Endodermal cell (in vitro differentiated cells): ENCODE data around the gene ARL15. TPM values are rescaled to one million over a fixed set of nuclear protein-coding genes. Genes with fewer than 3 reads are reported as not detected.

Source experiments
- DNase-seq: peaks from one replicate; pipeline ENCODE4 v3.0.0-alpha.2; 2017
- H3K27ac ChIP-seq: 2 replicates; pipeline ENCODE4 v1.5.1; 2013; ENCODE audit warnings: mild to moderate bottlenecking, low read depth, low read length, moderate library complexity
- H3K27me3 ChIP-seq: 2 replicates; pipeline ENCODE4 v1.6.1; 2013; ENCODE audit warnings: mild to moderate bottlenecking, low read length, moderate library complexity; ENCODE audit not compliant: insufficient read depth, control insufficient read depth, poor library complexity, severe bottlenecking
- H3K36me3 ChIP-seq: 2 replicates; pipeline ENCODE4 v1.7.0; 2013; ENCODE audit warnings: mild to moderate bottlenecking, low read length, moderate library complexity; ENCODE audit not compliant: control insufficient read depth, insufficient read depth
- H3K4me1 ChIP-seq: one replicate; pipeline ENCODE4 v1.7.0; 2013; ENCODE audit warnings: low read length; ENCODE audit not compliant: control insufficient read depth, insufficient read depth
- H3K4me3 ChIP-seq: 2 replicates; pipeline ENCODE4 v1.5.1; 2013; ENCODE audit warnings: mild to moderate bottlenecking, low read length, moderate library complexity
- H3K9ac ChIP-seq: 2 replicates; pipeline ENCODE4 v1.6.1; 2013; ENCODE audit warnings: mild to moderate bottlenecking, low read length, moderate library complexity; ENCODE audit not compliant: poor library complexity, severe bottlenecking; ENCODE audit errors: extremely low read depth
- H3K9me3 ChIP-seq: 2 replicates; pipeline ENCODE4 v1.6.1; 2013; ENCODE audit warnings: mild to moderate bottlenecking, low read length, moderate library complexity; ENCODE audit not compliant: control insufficient read depth
- H3K27ac Mint-ChIP-seq: 2 replicates; pipeline ENCODE4 v1.8.0; 2020; ENCODE audit warnings: mixed read lengths
- H3K27me3 Mint-ChIP-seq: 2 replicates; pipeline ENCODE4 v1.8.0; 2021; ENCODE audit warnings: mild to moderate bottlenecking, mixed read lengths; ENCODE audit not compliant: insufficient read depth
- H3K36me3 Mint-ChIP-seq: 2 replicates; pipeline ENCODE4 v1.8.0; 2020; ENCODE audit warnings: low read depth, mixed read lengths
- H3K4me1 Mint-ChIP-seq: 2 replicates; pipeline ENCODE4 v1.8.0; 2020; ENCODE audit warnings: mixed read lengths
- H3K4me3 Mint-ChIP-seq: 2 replicates; pipeline ENCODE4 v1.8.0; 2020; ENCODE audit warnings: mild to moderate bottlenecking, moderate library complexity, mixed read lengths
- H3K9me3 Mint-ChIP-seq: 2 replicates; pipeline ENCODE4 v1.8.0; 2020; ENCODE audit warnings: mild to moderate bottlenecking, mixed read lengths
- WGBS, 2 experiments: methylation state at CpG; one replicate each; pipeline versions ENCODE4 v1.1.5 to v1.1.7; 2013; ENCODE audit warnings: missing lambda C conversion rate in 2 of 2, mixed read lengths in 1 of 2; ENCODE audit not compliant: insufficient coverage in 1 of 2, insufficient read length in 1 of 2; 5-methylcytosine and 5-hydroxymethylcytosine counted together
- total RNA-seq, 2 donors: library from RNA; stranded (reverse); fragmentation: NEBNext Ultra II Directional in 1 of 2; extraction: Animal tissue kit (Norgen Biotek cat#: 25700) in 1 of 2; gene quantifications; 2 replicates in 1 of 2; 3 replicates in 1 of 2; pipeline ENCODE4 v1.2.1, GENCODE V29; 2021
- TF ChIP-seq, protein P1 (sequence below): fragments of 200-600 bp; sonication (generic); conservative IDR thresholded peaks from 2 replicates; pipeline ENCODE4 v1.5.0; 2021; ENCODE audit warnings: antibody characterized with exemption, mild to moderate bottlenecking

The ARL15 gene
- total RNA-seq, 2 donors from 2014 or later = 23.3 to 24.0 TPM

DNA sequence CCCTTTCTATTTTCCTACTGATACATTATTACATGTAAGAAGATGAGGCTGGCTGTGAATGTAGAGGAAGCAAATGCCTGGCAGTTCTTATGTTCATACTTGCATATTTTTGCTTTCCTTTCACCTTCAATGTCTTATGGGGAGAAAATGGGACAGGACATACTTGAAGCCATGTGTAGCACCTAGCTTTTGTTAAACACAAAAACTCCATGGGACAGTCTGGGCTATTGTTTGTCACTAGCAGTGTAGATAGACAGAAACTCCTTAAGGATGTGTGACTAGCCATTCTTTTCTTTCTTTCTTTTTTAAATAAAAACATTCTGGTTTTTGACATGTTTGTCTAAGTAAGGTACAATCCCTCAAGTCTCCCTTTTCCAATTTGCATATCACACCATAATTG lies 122.7 kb downstream of the ARL15 start:
- DNase-seq = no peak
- Mint-ChIP-seq H3K36me3 (peaks cover 2% of the 10 kb centered on the region), H3K4me1 (peaks cover 32% of the 10 kb centered on the region), H3K9me3 (peaks cover 1% of the 10 kb centered on the region), H3K27ac (peak overlapping the region; percentile 23), H3K4me3 (no peak overlapping the region), H3K27me3 (no peaks in the 10 kb centered on the region)
- Histone ChIP-seq H3K4me1 (peaks cover 13% of the 10 kb centered on the region), H3K27ac (peak overlapping the region; percentile 89), H3K27me3 (no peaks in the 10 kb centered on the region), H3K9ac (no peak overlapping the region), H3K4me3 (no peak overlapping the region), H3K36me3 (no peaks in the 10 kb centered on the region), H3K9me3 (no peaks in the 10 kb centered on the region)
- TF ChIP-seq, protein P1, sequence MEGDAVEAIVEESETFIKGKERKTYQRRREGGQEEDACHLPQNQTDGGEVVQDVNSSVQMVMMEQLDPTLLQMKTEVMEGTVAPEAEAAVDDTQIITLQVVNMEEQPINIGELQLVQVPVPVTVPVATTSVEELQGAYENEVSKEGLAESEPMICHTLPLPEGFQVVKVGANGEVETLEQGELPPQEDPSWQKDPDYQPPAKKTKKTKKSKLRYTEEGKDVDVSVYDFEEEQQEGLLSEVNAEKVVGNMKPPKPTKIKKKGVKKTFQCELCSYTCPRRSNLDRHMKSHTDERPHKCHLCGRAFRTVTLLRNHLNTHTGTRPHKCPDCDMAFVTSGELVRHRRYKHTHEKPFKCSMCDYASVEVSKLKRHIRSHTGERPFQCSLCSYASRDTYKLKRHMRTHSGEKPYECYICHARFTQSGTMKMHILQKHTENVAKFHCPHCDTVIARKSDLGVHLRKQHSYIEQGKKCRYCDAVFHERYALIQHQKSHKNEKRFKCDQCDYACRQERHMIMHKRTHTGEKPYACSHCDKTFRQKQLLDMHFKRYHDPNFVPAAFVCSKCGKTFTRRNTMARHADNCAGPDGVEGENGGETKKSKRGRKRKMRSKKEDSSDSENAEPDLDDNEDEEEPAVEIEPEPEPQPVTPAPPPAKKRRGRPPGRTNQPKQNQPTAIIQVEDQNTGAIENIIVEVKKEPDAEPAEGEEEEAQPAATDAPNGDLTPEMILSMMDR = no peak

DNA sequence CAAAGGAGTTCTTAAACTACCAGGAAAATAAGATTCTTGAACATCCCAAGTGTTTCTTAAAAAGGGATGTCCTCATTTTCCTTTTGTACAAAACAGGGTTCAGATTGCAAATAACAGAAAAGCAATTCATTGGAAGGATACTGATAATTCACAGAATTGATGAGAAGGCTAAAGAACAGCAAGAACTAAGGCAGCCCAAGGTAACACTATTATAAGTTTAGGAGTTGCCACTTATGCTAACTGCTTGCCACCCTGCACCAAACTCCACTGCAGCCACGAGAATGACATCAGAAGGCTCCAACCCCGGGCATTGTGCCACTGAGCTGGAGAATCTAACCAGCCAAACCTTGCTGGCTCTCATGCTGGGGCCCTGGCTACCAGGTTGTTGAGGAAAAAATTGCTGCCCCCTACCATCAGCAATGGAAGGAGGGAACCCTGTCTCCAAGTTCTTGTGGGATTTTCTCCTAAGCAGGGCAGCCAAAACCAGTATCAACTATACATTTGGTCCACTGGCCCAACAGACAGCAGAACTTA lies 123.4 kb downstream of the ARL15 start:
- Mint-ChIP-seq H3K4me3 (no peak overlapping the region), H3K36me3 (peaks cover 2% of the 10 kb centered on the region), H3K27ac (no peak overlapping the region), H3K4me1 (peaks cover 32% of the 10 kb centered on the region), H3K9me3 (peaks cover 1% of the 10 kb centered on the region), H3K27me3 (no peaks in the 10 kb centered on the region)
- peaks cover 13% of the 10 kb centered on the region for H3K4me1 ChIP-seq
- no peak overlapping the region for H3K4me3 ChIP-seq
- H3K27ac ChIP-seq = peak overlapping the region; percentile 89
- H3K9me3 ChIP-seq = no peaks in the 10 kb centered on the region
- H3K27me3 ChIP-seq = no peaks in the 10 kb centered on the region
- no peak overlapping the region for H3K9ac ChIP-seq
- WGBS, 2 experiments = 86 to 94% methylated on average over 2 of the region's 2 CpGs
- H3K36me3 ChIP-seq = no peaks in the 10 kb centered on the region
- TF ChIP-seq, protein P1 = peak; percentile 17
- peak; percentile 56 for DNase-seq

- peaks cover 6% of the 10 kb centered on the region for H3K9me3 Mint-ChIP-seq
- peaks cover 2% of the 10 kb centered on the region for H3K36me3 Mint-ChIP-seq
- no peaks in the 10 kb centered on the region for H3K27me3 ChIP-seq
- no peaks in the 10 kb centered on the region for H3K27me3 Mint-ChIP-seq
- H3K4me1 ChIP-seq = peaks cover 13% of the 10 kb centered on the region
- peaks cover 37% of the 10 kb centered on the region for H3K4me1 Mint-ChIP-seq
- TF ChIP-seq, protein P1 = no peak
- peak overlapping the region; percentile 8 for H3K4me3 ChIP-seq
- H3K9me3 ChIP-seq = no peaks in the 10 kb centered on the region
- WGBS, 2 experiments = 76 to 85% methylated on average over 6 to 8 of the region's 8 CpGs
- H3K4me3 Mint-ChIP-seq = no peak overlapping the region
- no peaks in the 10 kb centered on the region for H3K36me3 ChIP-seq
- DNase-seq = no peak
- H3K27ac Mint-ChIP-seq = peak overlapping the region; percentile 80
- no peak overlapping the region for H3K9ac ChIP-seq
- H3K27ac ChIP-seq = peak overlapping the region; percentile 55
Measured at GRCh38 chr5:54186108-54186507, 124.3 kb downstream of the ARL15 start.
